Neural progenitor cell (in vitro differentiated cells): Measurements from ENCODE around the gene DCHS1.

Experiments used
- EZH2 ChIP-seq: fragments of 200-600 bp; sonication (generic); IDR thresholded peaks from 2 replicates; pipeline ENCODE4 v1.6.1; 2017; ENCODE audit warnings: antibody characterized with exemption, mild to moderate bottlenecking, moderate library complexity
- EZH2phosphoT487 ChIP-seq: fragments of 200-600 bp; sonication (generic); IDR thresholded peaks from 2 replicates; pipeline ENCODE4 v1.6.1; 2017; ENCODE audit warnings: antibody characterized with exemption
- TF ChIP-seq, protein P1 (sequence below): fragments of 200-600 bp; sonication (generic); IDR thresholded peaks from 2 replicates; pipeline ENCODE4 v1.5.1; 2017; ENCODE audit warnings: antibody characterized with exemption, mild to moderate bottlenecking

DNA sequence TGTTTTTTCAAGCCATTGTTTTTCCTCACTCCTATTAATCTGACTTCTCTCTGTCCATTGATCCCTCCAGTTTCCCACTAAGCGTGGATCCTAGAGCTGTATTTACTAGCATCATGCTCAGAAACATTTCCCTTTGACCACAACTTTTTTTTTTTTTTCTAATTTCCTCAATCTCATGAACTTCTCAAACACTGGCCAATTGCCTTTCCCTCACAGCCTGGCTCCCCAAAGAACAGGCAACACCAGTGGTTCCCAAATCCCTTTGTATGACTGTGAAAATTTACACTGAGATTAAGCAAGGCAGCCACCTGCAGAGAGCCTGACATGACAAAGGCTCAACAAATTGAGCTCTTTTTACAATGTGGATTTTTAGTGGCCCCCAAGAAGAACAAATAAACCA lies 35.0 kb downstream of the DCHS1 start:
- TF ChIP-seq, protein P1, sequence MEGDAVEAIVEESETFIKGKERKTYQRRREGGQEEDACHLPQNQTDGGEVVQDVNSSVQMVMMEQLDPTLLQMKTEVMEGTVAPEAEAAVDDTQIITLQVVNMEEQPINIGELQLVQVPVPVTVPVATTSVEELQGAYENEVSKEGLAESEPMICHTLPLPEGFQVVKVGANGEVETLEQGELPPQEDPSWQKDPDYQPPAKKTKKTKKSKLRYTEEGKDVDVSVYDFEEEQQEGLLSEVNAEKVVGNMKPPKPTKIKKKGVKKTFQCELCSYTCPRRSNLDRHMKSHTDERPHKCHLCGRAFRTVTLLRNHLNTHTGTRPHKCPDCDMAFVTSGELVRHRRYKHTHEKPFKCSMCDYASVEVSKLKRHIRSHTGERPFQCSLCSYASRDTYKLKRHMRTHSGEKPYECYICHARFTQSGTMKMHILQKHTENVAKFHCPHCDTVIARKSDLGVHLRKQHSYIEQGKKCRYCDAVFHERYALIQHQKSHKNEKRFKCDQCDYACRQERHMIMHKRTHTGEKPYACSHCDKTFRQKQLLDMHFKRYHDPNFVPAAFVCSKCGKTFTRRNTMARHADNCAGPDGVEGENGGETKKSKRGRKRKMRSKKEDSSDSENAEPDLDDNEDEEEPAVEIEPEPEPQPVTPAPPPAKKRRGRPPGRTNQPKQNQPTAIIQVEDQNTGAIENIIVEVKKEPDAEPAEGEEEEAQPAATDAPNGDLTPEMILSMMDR = no peak
- no peak for TF ChIP-seq EZH2
- no peak for TF ChIP-seq EZH2phosphoT487
